H9 (cell line): ENCODE measurements around the gene TSPEAR. TPM values are rescaled to one million over a fixed set of nuclear protein-coding genes. Genes with fewer than 3 reads are reported as not detected.
A peak's percentile ranks its signal among the peaks of the same experiment; 100 is the strongest.

Source experiments
- DNase-seq: peaks from one replicate; pipeline ENCODE4 v3.0.0-alpha.2; 2017
- H2AFZ ChIP-seq: one replicate; pipeline ENCODE4 v1.6.1; 2013; ENCODE audit warnings: mild to moderate bottlenecking, low read length, control low read depth, moderate library complexity
- H2AK5ac ChIP-seq: 2 replicates; pipeline ENCODE4 v1.6.1; 2013; ENCODE audit warnings: low read length, control low read depth, mixed read lengths; ENCODE audit not compliant: insufficient read length
- H2BK120ac ChIP-seq: one replicate; pipeline ENCODE4 v1.6.1; 2013; ENCODE audit warnings: low read depth, mild to moderate bottlenecking, low read length, control low read depth, inconsistent platforms; ENCODE audit not compliant: poor library complexity, severe bottlenecking
- H2BK12ac ChIP-seq: 2 replicates; pipeline ENCODE4 v1.6.1; 2013; ENCODE audit warnings: low read length, control low read depth, mixed read lengths, low read depth; ENCODE audit not compliant: insufficient read length
- H2BK15ac ChIP-seq: 2 replicates; pipeline ENCODE4 v1.6.1; 2013; ENCODE audit warnings: low read depth, low read length, control low read depth
- H2BK20ac ChIP-seq: one replicate; pipeline ENCODE4 v1.6.1; 2013; ENCODE audit warnings: low read depth, mild to moderate bottlenecking, low read length, control low read depth, inconsistent platforms; ENCODE audit not compliant: poor library complexity, severe bottlenecking
- H2BK5ac ChIP-seq: 2 replicates; pipeline ENCODE4 v1.6.1; 2013; ENCODE audit warnings: low read length, control low read depth, mixed read lengths; ENCODE audit not compliant: insufficient read length
- H3K14ac ChIP-seq: 2 replicates; pipeline ENCODE4 v1.6.1; 2013; ENCODE audit warnings: low read length, control low read depth; ENCODE audit not compliant: insufficient read depth
- H3K18ac ChIP-seq: 2 replicates; pipeline ENCODE4 v1.6.1; 2013; ENCODE audit warnings: low read depth, mild to moderate bottlenecking, mixed read lengths, low read length, control low read depth; ENCODE audit not compliant: insufficient read length
- H3K23ac ChIP-seq: 2 replicates; pipeline ENCODE4 v1.6.1; 2013; ENCODE audit warnings: low read length, control low read depth, mixed read lengths, low read depth; ENCODE audit not compliant: insufficient read length
- H3K23me2 ChIP-seq: 2 replicates; pipeline ENCODE4 v1.6.1; 2013; ENCODE audit warnings: low read depth, mild to moderate bottlenecking, mixed read lengths, low read length, control low read depth; ENCODE audit not compliant: insufficient read length, poor library complexity, severe bottlenecking
- H3K27ac ChIP-seq: 2 replicates; pipeline ENCODE4 v1.5.1; 2013; ENCODE audit warnings: low read length, control low read depth, mixed read lengths, low read depth; ENCODE audit not compliant: insufficient read length
- H3K27me3 ChIP-seq: 2 replicates; pipeline ENCODE4 v1.6.1; 2013; ENCODE audit warnings: low read length, control low read depth, inconsistent platforms; ENCODE audit not compliant: insufficient read depth
- H3K4ac ChIP-seq: 2 replicates; pipeline ENCODE4 v1.6.1; 2013; ENCODE audit warnings: low read depth, mild to moderate bottlenecking, control low read depth, inconsistent platforms, low read length, moderate library complexity
- H3K4me1 ChIP-seq: 2 replicates; pipeline ENCODE4 v1.6.1; 2013; ENCODE audit warnings: low read length, control low read depth, inconsistent platforms; ENCODE audit not compliant: insufficient read depth
- H3K4me2 ChIP-seq: 2 replicates; pipeline ENCODE4 v1.6.1; 2013; ENCODE audit warnings: low read length, control low read depth, mixed read lengths; ENCODE audit not compliant: insufficient read length, insufficient read depth
- H3K56ac ChIP-seq: 2 replicates; pipeline ENCODE4 v1.6.1; 2013; ENCODE audit warnings: low read depth, mild to moderate bottlenecking, mixed read lengths, low read length, control low read depth; ENCODE audit not compliant: insufficient read length
- H3K79me1 ChIP-seq: 2 replicates; pipeline ENCODE4 v1.6.1; 2013; ENCODE audit warnings: low read depth, mild to moderate bottlenecking, moderate library complexity, low read length, control low read depth, inconsistent platforms; ENCODE audit not compliant: insufficient read depth, poor library complexity, severe bottlenecking
- H3K79me2 ChIP-seq: 2 replicates; pipeline ENCODE4 v1.6.1; 2013; ENCODE audit warnings: low read length, control low read depth, inconsistent platforms; ENCODE audit not compliant: insufficient read depth
- H3K9ac ChIP-seq: 2 replicates; pipeline ENCODE4 v1.6.1; 2013; ENCODE audit warnings: low read length, control low read depth, mixed read lengths; ENCODE audit not compliant: insufficient read length; ENCODE audit errors: extremely low read depth
- H3K9me3 ChIP-seq: one replicate; pipeline ENCODE4 v1.6.1; 2013; ENCODE audit warnings: low read depth, low read length, inconsistent platforms; ENCODE audit not compliant: control insufficient read depth
- H3T11ph ChIP-seq: one replicate; pipeline ENCODE4 v1.6.1; 2013; ENCODE audit warnings: mild to moderate bottlenecking, low read length, control low read depth, inconsistent platforms
- H4K20me1 ChIP-seq: one replicate; pipeline ENCODE4 v1.6.1; 2013; ENCODE audit not compliant: control insufficient read depth, insufficient read length, insufficient read depth
- H4K5ac ChIP-seq: 2 replicates; pipeline ENCODE4 v1.6.1; 2013; ENCODE audit warnings: low read depth, mild to moderate bottlenecking, mixed read lengths, low read length, control low read depth; ENCODE audit not compliant: insufficient read length
- H4K8ac ChIP-seq: replicated peaks from 2 replicates; pipeline ENCODE4 v1.6.1; 2013; ENCODE audit warnings: low read length, control low read depth, mixed read lengths, low read depth; ENCODE audit not compliant: insufficient read length
- H4K91ac ChIP-seq: 2 replicates; pipeline ENCODE4 v1.6.1; 2013; ENCODE audit warnings: low read depth, mild to moderate bottlenecking, moderate library complexity, mixed read lengths, low read length, control low read depth; ENCODE audit not compliant: insufficient read length
- H3K27ac Mint-ChIP-seq, 3 experiments: 2 replicates in 2 of 3; 3 replicates in 1 of 3; pipeline ENCODE4 v1.8.0; 2020 to 2021; ENCODE audit warnings: mixed read lengths in 3 of 3, mild to moderate bottlenecking in 1 of 3, moderate library complexity in 1 of 3
- H3K27me3 Mint-ChIP-seq: 2 replicates; pipeline ENCODE4 v1.8.0; 2021; ENCODE audit warnings: low read depth, mild to moderate bottlenecking, moderate library complexity, mixed read lengths
- H3K36me3 Mint-ChIP-seq, 3 experiments: 2 replicates in 2 of 3; 3 replicates in 1 of 3; pipeline ENCODE4 v1.8.0; 2020 to 2021; ENCODE audit warnings: low read depth in 3 of 3, mixed read lengths in 3 of 3; ENCODE audit not compliant: insufficient read depth in 1 of 3
- H3K4me1 Mint-ChIP-seq, 2 experiments: 2 replicates each; pipeline ENCODE4 v1.8.0; 2020; ENCODE audit warnings: mixed read lengths in 2 of 2
- H3K4me3 Mint-ChIP-seq, 2 experiments: 2 replicates in 1 of 2; 3 replicates in 1 of 2; pipeline ENCODE4 v1.8.0; 2020 to 2021; ENCODE audit warnings: mild to moderate bottlenecking in 2 of 2, mixed read lengths in 2 of 2, moderate library complexity in 1 of 2
- H3K9me3 Mint-ChIP-seq, 2 experiments: 2 replicates in 1 of 2; 3 replicates in 1 of 2; pipeline ENCODE4 v1.8.0; 2020; ENCODE audit warnings: mild to moderate bottlenecking in 2 of 2, mixed read lengths in 2 of 2, moderate library complexity in 1 of 2
- CTCF ChIP-seq: fragments of 200-600 bp; sonication (generic); conservative IDR thresholded peaks from 3 replicates; pipeline ENCODE4 v1.8.0; 2021; ENCODE audit warnings: antibody characterized with exemption, mild to moderate bottlenecking
- WGBS: extraction: QIAGEN DNeasy Blood & Tissue Kit; methylation state at CpG from one replicate; pipeline ENCODE4 v1.1.7; 2013; ENCODE audit warnings: missing lambda C conversion rate, low lambda C conversion rate, mixed read lengths; ENCODE audit not compliant: insufficient read length; ENCODE audit errors: extremely low coverage; 5-methylcytosine and 5-hydroxymethylcytosine counted together
- total RNA-seq: library from RNA; stranded (reverse); gene quantifications from 2 replicates; pipeline ENCODE4 v1.2.1, GENCODE V29; 2021

TSPEAR gene
- total RNA-seq, 1 experiment from 2014 or later: 1.3 TPM

GRCh38 chr21:44637018-44637850 is 74.1 kb downstream of the TSPEAR start, which contains the start of gene KRTAP10-10:
Gene KRTAP10-10 (plus strand): TSS chr21:44637356. CDS start chr21:44637418, 62 bp downstream.
- no peaks in the 10 kb centered on the region for H3K27me3 ChIP-seq
- no peaks in the 10 kb centered on the region for H4K20me1 ChIP-seq
- Mint-ChIP-seq H3K9me3 (peaks cover 9% of the 10 kb centered on the region in 2 experiments; a peak in 3 of 5 replicates), H3K4me3 (no peak within 1 kb of the TSS), H3K4me1 (peaks cover 9 to 11% of the 10 kb centered on the region in 2 experiments), H3K27ac (peak within 1 kb of the TSS in 2 of 3 experiments; percentile 80 to 90; a peak in 3 of 7 replicates), H3K27me3 (peaks cover 11% of the 10 kb centered on the region), H3K36me3 (peaks cover 0 to 2% (median under 1%) of the 10 kb centered on the region in 3 experiments; a peak in 3 of 7 replicates)
- H2BK120ac ChIP-seq: no peak within 1 kb of the TSS
- WGBS: no CpG with 5 or more reads among the region's 21 CpGs
- TF ChIP-seq CTCF: no peak
- no peaks in the 10 kb centered on the region for H3K79me1 ChIP-seq
- H3K23ac ChIP-seq: no peak within 1 kb of the TSS
- no peak within 1 kb of the TSS for H3K4ac ChIP-seq
- H3T11ph ChIP-seq: no peak within 1 kb of the TSS
- no peak within 1 kb of the TSS for H3K18ac ChIP-seq
- H2AK5ac ChIP-seq: no peak within 1 kb of the TSS
- no peak within 1 kb of the TSS for H2BK15ac ChIP-seq
- no peak within 1 kb of the TSS for H3K4me2 ChIP-seq
- no peaks in the 10 kb centered on the region for H3K9me3 ChIP-seq
- H4K91ac ChIP-seq: no peak within 1 kb of the TSS
- H2BK20ac ChIP-seq: no peak within 1 kb of the TSS
- no peak within 1 kb of the TSS for H2BK5ac ChIP-seq
- H4K8ac ChIP-seq: no peak within 1 kb of the TSS
- peak within 1 kb of the TSS; percentile 72; the same call in 1 of the 2 replicates for H3K14ac ChIP-seq
- DNase-seq: peak; percentile 28
- no peak within 1 kb of the TSS for H2BK12ac ChIP-seq
- no peak within 1 kb of the TSS for H3K9ac ChIP-seq
- no peak within 1 kb of the TSS for H4K5ac ChIP-seq
- H2AFZ ChIP-seq: no peak within 1 kb of the TSS
- H3K79me2 ChIP-seq: no peaks in the 10 kb centered on the region
- no peak within 1 kb of the TSS for H3K27ac ChIP-seq
- no peaks in the 10 kb centered on the region for H3K4me1 ChIP-seq
- no peak within 1 kb of the TSS for H3K56ac ChIP-seq
- H3K23me2 ChIP-seq: no peaks in the 10 kb centered on the region
